HL-60 (cell line): ENCODE measurements around the gene GPR68.

Source experiments
- CTCF ChIP-seq: IDR thresholded peaks from one replicate; pipeline ENCODE4 v1.5.1; 2011; ENCODE audit warnings: low read length, control low read depth, inconsistent platforms; ENCODE audit not compliant: insufficient read depth
- POLR2AphosphoS5 ChIP-seq: IDR thresholded peaks from 2 replicates; pipeline ENCODE4 v1.6.1; 2012; ENCODE audit warnings: low read depth
- REST ChIP-seq: IDR thresholded peaks from 2 replicates; pipeline ENCODE4 v1.6.1; 2012; ENCODE audit warnings: low read depth; ENCODE audit not compliant: insufficient replicate concordance

GRCh38 chr14:91270188-91270587 is 25.7 kb upstream of the GPR68 start:
- TF ChIP-seq CTCF (no peak), REST (no peak), POLR2AphosphoS5 (no peak)
